GM12878 (cell line): ENCODE data around the gene NISCH. TPM values are rescaled to one million over a fixed set of nuclear protein-coding genes. Genes with fewer than 3 reads are reported as not detected.
A peak's percentile ranks its signal among the peaks of the same experiment; 100 is the strongest.

Experiments
- ATAC-seq: fragments of 200-7000 bp; cut with Tn5 transposase; 3 replicates; pipeline ENCODE4 v1.9.1; 2020; ENCODE audit warnings: mild to moderate bottlenecking, moderate library complexity
- BruUV-seq: library from RNA; stranded (reverse); fragments of 400-500 nt; replicated peaks from 2 replicates; lab custom pipeline; 2021; lab: Mats Ljungman, UMichigan
- CTCF ChIA-PET: fragments of 300-600 bp; sonication (Branson Sonifier 250); formaldehyde crosslinking; extraction: SDS; loops from one replicate; lab custom pipeline; 2021; ENCODE audit warnings: inconsistent platforms; lab: Yijun Ruan, JAX
- POLR2A ChIA-PET: fragments of 350-600 bp; formaldehyde crosslinking; extraction: SDS; loops from one replicate; lab custom pipeline; 2021; ENCODE audit warnings: inconsistent platforms; lab: Charles Lee
- RAD21 ChIA-PET: fragments of 300-600 bp; sonication (Branson Sonifier 250); formaldehyde crosslinking; loops from one replicate; lab custom pipeline; 2023; ENCODE audit warnings: antibody characterized with exemption; ENCODE audit not compliant: unreplicated experiment; lab: Charles Lee
- SMC1A ChIA-PET: fragments of 300-600 bp; sonication (Branson Sonifier 250); formaldehyde crosslinking; loops from one replicate; lab custom pipeline; 2023; ENCODE audit not compliant: unreplicated experiment, uncharacterized antibody; lab: Charles Lee
- DNase-seq: peaks from one replicate; pipeline ENCODE4 v3.0.0-alpha.2; 2011; ENCODE audit warnings: low read depth, low spot score
- FAIRE-seq: peaks from 3 replicates; lab custom pipeline; 2011; peaks lifted over from hg19 to GRCh38; lab: Jason Lieb, UNC
- H2AFZ ChIP-seq: 2 replicates; pipeline ENCODE4 v1.6.0; 2011; ENCODE audit warnings: low read depth, low read length, control low read depth; ENCODE audit not compliant: control insufficient read depth
- H3K27ac ChIP-seq: 2 replicates; pipeline ENCODE4 v1.5.1; 2011; ENCODE audit warnings: control low read depth; ENCODE audit not compliant: control insufficient read depth, insufficient read depth
- H3K27me3 ChIP-seq, 2 experiments: replicated peaks in 1 of 2; 2 replicates each; pipeline versions ENCODE4 v1.6.0 to v1.6.1; 2011; ENCODE audit warnings: low read length in 1 of 2; ENCODE audit not compliant: control insufficient read depth in 2 of 2, insufficient read depth in 2 of 2
- H3K36me3 ChIP-seq, 2 experiments: 2 replicates each; pipeline ENCODE4 v1.5.1; 2011; ENCODE audit warnings: low read length in 1 of 2; ENCODE audit not compliant: control insufficient read depth in 2 of 2, insufficient read depth in 2 of 2
- H3K4me1 ChIP-seq: 2 replicates; pipeline ENCODE4 v1.6.1; 2011; ENCODE audit warnings: mild to moderate bottlenecking, low read length, moderate library complexity, mixed read lengths; ENCODE audit not compliant: control insufficient read depth, insufficient read depth
- H3K4me2 ChIP-seq: 2 replicates; pipeline ENCODE4 v1.6.0; 2011; ENCODE audit warnings: control low read depth; ENCODE audit not compliant: control insufficient read depth, insufficient read depth
- H3K4me3 ChIP-seq: fragments of 200-600 bp; sonication (generic); 2 replicates; pipeline ENCODE4 v1.5.1; 2016
- H3K79me2 ChIP-seq: 2 replicates; pipeline ENCODE4 v1.6.0; 2011; ENCODE audit warnings: low read length; ENCODE audit not compliant: control insufficient read depth, insufficient read depth
- H3K9ac ChIP-seq: 2 replicates; pipeline ENCODE4 v1.8.0; 2011; ENCODE audit warnings: low read length, control low read depth, mixed read lengths; ENCODE audit not compliant: control insufficient read depth, insufficient read depth
- H3K9me3 ChIP-seq: replicated peaks from 3 replicates; pipeline ENCODE4 v1.5.1; 2011; ENCODE audit warnings: mild to moderate bottlenecking, low read length; ENCODE audit not compliant: control insufficient read depth, insufficient read depth
- H4K20me1 ChIP-seq: 2 replicates; pipeline ENCODE4 v1.6.0; 2011; ENCODE audit not compliant: control insufficient read depth, insufficient read depth
- BHLHE40 ChIP-seq, 2 experiments: fragments of 450-650 bp in 1 of 2; IDR thresholded peaks; 2 replicates each; pipeline ENCODE4 v1.6.1; 2011 to 2017; ENCODE audit warnings: low read depth in 2 of 2, borderline replicate concordance in 1 of 2, improper control_type of control experiment in 1 of 2, low read length in 1 of 2, mild to moderate bottlenecking in 1 of 2
- MYC ChIP-seq: IDR thresholded peaks from 2 replicates; pipeline ENCODE4 v1.6.1; 2011; ENCODE audit warnings: mild to moderate bottlenecking, low read length, moderate library complexity, inconsistent platforms; ENCODE audit not compliant: insufficient read depth, insufficient replicate concordance, insufficient read length, severe bottlenecking
- NFYA ChIP-seq: IDR thresholded peaks from 2 replicates; pipeline ENCODE4 v1.6.1; 2011; ENCODE audit warnings: low read depth, mild to moderate bottlenecking, low read length, improper control_type of control experiment, borderline replicate concordance
- PKNOX1 ChIP-seq: fragments of 450-650 bp; IDR thresholded peaks from 2 replicates; pipeline ENCODE4 v1.6.1; 2016; ENCODE audit warnings: mild to moderate bottlenecking
- SMC3 ChIP-seq: IDR thresholded peaks from 2 replicates; pipeline ENCODE4 v1.6.1; 2011; ENCODE audit warnings: low read length, improper control_type of control experiment, borderline replicate concordance
- ZZZ3 ChIP-seq: IDR thresholded peaks from 2 replicates; pipeline ENCODE4 v1.6.1; 2011; ENCODE audit warnings: low read depth; ENCODE audit not compliant: control insufficient read depth, insufficient read length
- WGBS: methylation state at CpG from one replicate; pipeline ENCODE4 v1.1.6; 2016; ENCODE audit warnings: low lambda C conversion rate; ENCODE audit not compliant: insufficient replicate concordance, insufficient coverage; ENCODE audit errors: missing lambda C conversion rate; 5-methylcytosine and 5-hydroxymethylcytosine counted together
- in situ Hi-C: fragments of 300-500 bp; cut with MboI; formaldehyde crosslinking; loops from 9 replicates; pipeline ENCODE4 v1.14.3; 2018; ENCODE audit warnings: mixed read lengths
- intact Hi-C: fragments of 100-400 bp; cut with micrococcal nuclease; formaldehyde crosslinking; loops from one replicate; pipeline ENCODE4 v1.14.2; 2022; ENCODE audit not compliant: unreplicated experiment
- polyA plus RNA-seq, 11 experiments: library from polyadenylated mRNA; depleted of rRNA in 4 of 11; unstranded in 6 of 11; stranded (reverse) in 5 of 11; fragments of >200 nt; fragmentation: Nextera tagmentation in 4 of 11; fragmentation: Illumina TruSeq in 1 of 11; extraction: Ambion mirVana in 4 of 11; extraction: Trizol in 1 of 11; gene quantifications; 1 replicate in 1 of 11; 2 replicates in 10 of 11; pipeline versions ENCODE4 v1.2.1 to v1.2.3, GENCODE V29; 2011 to 2016; ENCODE audit warnings: inconsistent platforms in 2 of 11, missing spikeins in 2 of 11, low read depth in 1 of 11
- total RNA-seq, 4 experiments: library from RNA; depleted of rRNA in 3 of 4; stranded (reverse); fragments of >200 nt in 3 of 4; fragmentation: Illumina TruSeq in 1 of 4; extraction: Trizol in 1 of 4; gene quantifications; 2 replicates each; pipeline versions ENCODE4 v1.2.1 to v1.2.3, GENCODE V29; 2013 to 2021

The NISCH gene
- total and polyA plus RNA-seq, 10 of the 15 experiments (the other 5 are each of a cell fraction or from before 2014, with no cell fraction given) = 0.76 to 52.5 (median 24.6) TPM

- no peak overlapping the region for H3K4me3 ChIP-seq
- H3K4me1 ChIP-seq = no peaks in the 10 kb centered on the region
- no peak overlapping the region for H3K4me2 ChIP-seq
- in situ Hi-C loops (no loop called here), intact Hi-C loops (no loop called here)
- H3K79me2 ChIP-seq = no peaks in the 10 kb centered on the region
- no peak overlapping the region for H2AFZ ChIP-seq
- H3K9ac ChIP-seq = no peak overlapping the region
- no peaks in the 10 kb centered on the region for H3K9me3 ChIP-seq
- ChIA-PET SMC1A (interaction anchor here (1.0 to 1.6 kb wide), 2 partner anchors 11 to 12 kb away, joined by 3 read pairs; no protein-coding TSS in a partner anchor), POLR2A (no interaction called here), CTCF (interaction anchor here (0.6 to 4.2 kb wide), 2 partner anchors 10 to 205 kb away, joined by 3 to 35 read pairs; partner anchors contain the start of gene SEMA3G), RAD21 (interaction anchor here (1.5 kb wide), 1 partner anchor 10 kb away, joined by 3 read pairs; no protein-coding TSS in a partner anchor)
- FAIRE-seq = no peak
- H3K27ac ChIP-seq = no peak overlapping the region
- WGBS = 47% methylated on average over 13 of the region's 13 CpGs
- no peak for DNase-seq
- no peak for ATAC-seq
- no peaks in the 10 kb centered on the region for H3K36me3 ChIP-seq
- no peaks in the 10 kb centered on the region for H4K20me1 ChIP-seq
- no peak for TF ChIP-seq MYC
- no peak for TF ChIP-seq ZZZ3
- TF ChIP-seq PKNOX1 = no peak
- TF ChIP-seq SMC3 = no peak
- no peak for TF ChIP-seq NFYA
- TF ChIP-seq BHLHE40 (IDR thresholded peaks at IDR 0.05; ENCODE audit: borderline replicate concordance in 1 of 2, low read depth in 2 of 2, low read length in 1 of 2) = peak in 1 of 2 experiments; percentile 52; a peak in 1 of 4 replicates
- BruUV-seq = no TSS peak
- no peaks in the 10 kb centered on the region for H3K27me3 ChIP-seq
Measured at GRCh38 chr3:52436500-52437149, 18.8 kb upstream of the NISCH start.
